Mesenchymal stem cell (in vitro differentiated cells and primary cell): ENCODE measurements around the gene TYRO3.
"Not testable (repeated sequence)": the region's sequence is repeated elsewhere in the genome, so short reads cannot be mapped to it uniquely, and the experiment has no call there.

ENCODE experiments used
- DNase-seq: peaks from one replicate; pipeline ENCODE4 v3.0.0-alpha.2; 2013
- H2AFZ ChIP-seq: one replicate; pipeline ENCODE4 v1.6.1; 2013; ENCODE audit warnings: low read depth, mild to moderate bottlenecking, control low read depth, inconsistent platforms, low read length, moderate library complexity
- H2AK5ac ChIP-seq: 2 replicates; pipeline ENCODE4 v1.6.1; 2013; ENCODE audit warnings: low read length, moderate library complexity, mild to moderate bottlenecking, inconsistent platforms; ENCODE audit not compliant: severe bottlenecking
- H2BK120ac ChIP-seq: one replicate; pipeline ENCODE4 v1.6.1; 2013; ENCODE audit warnings: low read depth, mild to moderate bottlenecking, inconsistent platforms, low read length, moderate library complexity
- H2BK12ac ChIP-seq, 2 experiments: one replicate each; pipeline ENCODE4 v1.6.1; 2013; ENCODE audit warnings: inconsistent platforms in 2 of 2, low read length in 2 of 2, mild to moderate bottlenecking in 2 of 2, moderate library complexity in 2 of 2, control low read depth in 1 of 2
- H2BK15ac ChIP-seq: one replicate; pipeline ENCODE4 v1.6.1; 2013; ENCODE audit warnings: mild to moderate bottlenecking, low read depth, inconsistent platforms; ENCODE audit not compliant: poor library complexity, severe bottlenecking
- H2BK5ac ChIP-seq: 2 replicates; pipeline ENCODE4 v1.6.1; 2013; ENCODE audit warnings: low read depth, mild to moderate bottlenecking, low read length, control low read depth, inconsistent platforms; ENCODE audit not compliant: poor library complexity, severe bottlenecking
- H3K14ac ChIP-seq, 2 experiments: one replicate each; pipeline ENCODE4 v1.6.1; 2013; ENCODE audit warnings: inconsistent platforms in 2 of 2, low read length in 2 of 2, control low read depth in 1 of 2, mild to moderate bottlenecking in 1 of 2, moderate library complexity in 1 of 2
- H3K18ac ChIP-seq, 2 experiments: one replicate each; pipeline ENCODE4 v1.6.1; 2013; ENCODE audit warnings: inconsistent platforms in 2 of 2, low read length in 2 of 2, control low read depth in 1 of 2, low read depth in 1 of 2, mild to moderate bottlenecking in 1 of 2
- H3K23ac ChIP-seq, 2 experiments: one replicate each; pipeline ENCODE4 v1.6.1; 2013; ENCODE audit warnings: inconsistent platforms in 2 of 2, low read length in 2 of 2, mild to moderate bottlenecking in 2 of 2, moderate library complexity in 2 of 2, control low read depth in 1 of 2
- H3K27ac ChIP-seq: 2 replicates; pipeline ENCODE4 v1.5.1; 2013; ENCODE audit warnings: mild to moderate bottlenecking, moderate library complexity, low read length, control low read depth, inconsistent platforms; ENCODE audit not compliant: poor library complexity, severe bottlenecking
- H3K27me3 ChIP-seq, 2 experiments: 2 replicates each; pipeline versions ENCODE4 v1.6.1 to v1.7.0; 2013; ENCODE audit warnings: low read length in 2 of 2, mild to moderate bottlenecking in 2 of 2, moderate library complexity in 2 of 2, control low read depth in 1 of 2, inconsistent platforms in 1 of 2; ENCODE audit not compliant: control insufficient read depth in 1 of 2, insufficient read depth in 1 of 2
- H3K36me3 ChIP-seq, 2 experiments: 2 replicates each; pipeline versions ENCODE4 v1.6.1 to v1.7.0; 2013; ENCODE audit warnings: low read length in 2 of 2, control low read depth in 1 of 2, inconsistent platforms in 1 of 2, low read depth in 1 of 2, mild to moderate bottlenecking in 1 of 2; ENCODE audit not compliant: insufficient read depth in 2 of 2, control insufficient read depth in 1 of 2
- H3K4ac ChIP-seq, 2 experiments: one replicate each; pipeline ENCODE4 v1.6.1; 2013; ENCODE audit warnings: inconsistent platforms in 2 of 2, low read length in 2 of 2, mild to moderate bottlenecking in 2 of 2, moderate library complexity in 2 of 2, control low read depth in 1 of 2, low read depth in 1 of 2
- H3K4me1 ChIP-seq: 2 replicates; pipeline ENCODE4 v1.6.1; 2013; ENCODE audit warnings: low read depth, low read length, control low read depth; ENCODE audit not compliant: control insufficient read depth, insufficient read depth
- H3K4me2 ChIP-seq: 2 replicates; pipeline ENCODE4 v1.6.1; 2013; ENCODE audit warnings: low read length, mild to moderate bottlenecking, inconsistent platforms; ENCODE audit not compliant: poor library complexity, severe bottlenecking
- H3K4me3 ChIP-seq, 2 experiments: 2 replicates each; pipeline versions ENCODE4 v1.5.1 to v1.7.0; 2013; ENCODE audit warnings: low read length in 2 of 2, mild to moderate bottlenecking in 2 of 2, control low read depth in 1 of 2, low read depth in 1 of 2; ENCODE audit not compliant: insufficient read depth in 1 of 2
- H3K79me1 ChIP-seq: replicated peaks from 2 replicates; pipeline ENCODE4 v1.6.1; 2013; ENCODE audit warnings: mild to moderate bottlenecking, control low read depth, low read length, inconsistent platforms; ENCODE audit not compliant: poor library complexity, severe bottlenecking
- H3K9ac ChIP-seq: 2 replicates; pipeline ENCODE4 v1.7.0; 2013; ENCODE audit warnings: mild to moderate bottlenecking, low read length, moderate library complexity
- H3K9me3 ChIP-seq: 2 replicates; pipeline ENCODE4 v1.7.0; 2013; ENCODE audit warnings: mild to moderate bottlenecking, low read length; ENCODE audit not compliant: control insufficient read depth
- H4K8ac ChIP-seq: one replicate; pipeline ENCODE4 v1.6.1; 2013; ENCODE audit warnings: inconsistent platforms, mild to moderate bottlenecking, low read length, moderate library complexity
- H4K91ac ChIP-seq: one replicate; pipeline ENCODE4 v1.6.1; 2013; ENCODE audit warnings: mild to moderate bottlenecking, low read length, inconsistent platforms
- WGBS: methylation state at CpG from one replicate; pipeline ENCODE4 v1.1.7; 2013; ENCODE audit warnings: mixed read lengths; 5-methylcytosine and 5-hydroxymethylcytosine counted together

The TYRO3 gene

DNA sequence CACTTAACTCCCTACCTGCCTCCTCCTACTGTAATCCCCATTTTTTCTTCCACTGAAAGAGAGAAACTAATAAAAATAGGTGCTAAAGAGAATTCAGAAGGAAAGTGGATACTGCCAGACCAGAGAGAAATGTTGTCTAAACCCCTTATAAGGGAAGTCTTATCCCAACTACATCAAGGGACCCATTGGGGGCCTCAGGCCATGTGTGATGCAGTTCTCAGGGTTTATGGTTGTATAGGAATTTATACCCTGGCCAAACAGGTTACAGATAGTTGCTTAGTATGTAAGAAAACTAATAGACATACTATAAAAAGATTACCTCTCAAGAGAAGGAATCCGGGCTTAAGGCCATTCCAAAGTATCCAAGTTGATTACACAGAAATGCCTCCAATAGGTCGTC, 30.6 kb downstream of the TYRO3 start:
- not testable (repeated sequence) for H2BK120ac ChIP-seq, H2BK15ac ChIP-seq, H3K27ac ChIP-seq, DNase-seq, H3K4ac ChIP-seq, H3K9ac ChIP-seq, H2AFZ ChIP-seq, H3K14ac ChIP-seq, H2AK5ac ChIP-seq, H3K4me2 ChIP-seq, H3K23ac ChIP-seq, H2BK5ac ChIP-seq, H3K4me1 ChIP-seq, H3K9me3 ChIP-seq, H3K36me3 ChIP-seq, H3K79me1 ChIP-seq, H3K4me3 ChIP-seq, H4K91ac ChIP-seq, H3K18ac ChIP-seq, H4K8ac ChIP-seq, H2BK12ac ChIP-seq
- WGBS = 71% methylated on average over 2 of the region's 2 CpGs
- H3K27me3 ChIP-seq = peaks cover 9 to 18% of the 10 kb centered on the region in 2 experiments

DNA sequence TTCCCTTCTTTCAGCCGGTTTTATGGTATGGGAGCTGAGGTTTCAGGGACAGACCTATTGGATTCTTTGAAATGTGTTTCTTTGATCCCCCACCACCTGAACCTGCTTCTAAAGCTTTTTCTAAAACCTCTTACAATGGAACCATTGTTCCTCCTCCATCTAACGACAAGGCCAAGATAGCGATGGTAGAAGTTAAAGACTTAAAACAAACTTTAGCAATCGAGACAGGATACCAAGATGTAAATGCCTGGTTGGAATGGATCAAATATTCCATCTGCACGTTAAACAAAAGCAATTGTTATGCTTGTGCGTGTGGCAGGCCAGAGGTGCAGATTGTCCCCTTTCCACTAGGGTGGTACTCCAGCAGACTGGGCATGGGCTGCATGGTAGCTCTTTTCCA, 32.2 kb downstream of the TYRO3 start:
- DNase-seq = not testable (repeated sequence)

DNA sequence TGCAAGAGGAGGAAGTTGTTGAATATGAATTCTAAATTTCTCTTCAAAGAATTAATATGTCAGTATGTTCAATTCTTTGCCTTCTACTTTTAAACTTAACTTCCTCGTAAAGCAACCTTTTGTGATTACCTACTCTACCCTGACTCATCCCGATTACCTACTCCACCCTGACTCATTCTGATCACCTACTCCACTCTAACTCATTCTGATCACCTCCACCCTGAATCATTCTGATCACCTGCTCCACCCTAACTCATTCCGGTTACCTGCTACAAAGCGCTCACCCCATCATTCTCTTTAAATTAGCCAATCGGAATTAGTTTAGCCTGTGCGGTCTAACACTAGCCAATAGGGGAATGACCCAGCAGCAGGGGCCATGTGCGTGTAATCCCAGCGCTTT, 33.7 kb downstream of the TYRO3 start:
- WGBS = 94% methylated on average over 8 of the region's 8 CpGs
- H3K27ac ChIP-seq, H3K79me1 ChIP-seq, H3K18ac ChIP-seq, H4K91ac ChIP-seq, H3K14ac ChIP-seq, H2BK5ac ChIP-seq, H3K36me3 ChIP-seq, H3K4ac ChIP-seq, H3K23ac ChIP-seq, H4K8ac ChIP-seq, H2AK5ac ChIP-seq, H2BK120ac ChIP-seq, H3K4me2 ChIP-seq, H3K4me1 ChIP-seq, H3K4me3 ChIP-seq, H2BK12ac ChIP-seq, DNase-seq, H3K9me3 ChIP-seq, H2AFZ ChIP-seq, H3K9ac ChIP-seq, H2BK15ac ChIP-seq: not testable (repeated sequence)
- peaks cover 12 to 18% of the 10 kb centered on the region in 2 experiments for H3K27me3 ChIP-seq

More for the DNA sequence above, 32.2 kb downstream of the TYRO3 start:
- H3K14ac ChIP-seq, H4K91ac ChIP-seq, H2BK5ac ChIP-seq, H2AK5ac ChIP-seq, H3K18ac ChIP-seq, H2AFZ ChIP-seq, H2BK120ac ChIP-seq, H3K4me3 ChIP-seq, H3K4me1 ChIP-seq, H2BK12ac ChIP-seq, H3K27ac ChIP-seq, H2BK15ac ChIP-seq, H3K9ac ChIP-seq, H3K79me1 ChIP-seq, H3K23ac ChIP-seq, H3K4ac ChIP-seq, H4K8ac ChIP-seq, H3K4me2 ChIP-seq, H3K9me3 ChIP-seq, H3K36me3 ChIP-seq: not testable (repeated sequence)
- H3K27me3 ChIP-seq = peaks cover 9 to 18% of the 10 kb centered on the region in 2 experiments
- WGBS = 91% methylated on average over 6 of the region's 6 CpGs

DNA sequence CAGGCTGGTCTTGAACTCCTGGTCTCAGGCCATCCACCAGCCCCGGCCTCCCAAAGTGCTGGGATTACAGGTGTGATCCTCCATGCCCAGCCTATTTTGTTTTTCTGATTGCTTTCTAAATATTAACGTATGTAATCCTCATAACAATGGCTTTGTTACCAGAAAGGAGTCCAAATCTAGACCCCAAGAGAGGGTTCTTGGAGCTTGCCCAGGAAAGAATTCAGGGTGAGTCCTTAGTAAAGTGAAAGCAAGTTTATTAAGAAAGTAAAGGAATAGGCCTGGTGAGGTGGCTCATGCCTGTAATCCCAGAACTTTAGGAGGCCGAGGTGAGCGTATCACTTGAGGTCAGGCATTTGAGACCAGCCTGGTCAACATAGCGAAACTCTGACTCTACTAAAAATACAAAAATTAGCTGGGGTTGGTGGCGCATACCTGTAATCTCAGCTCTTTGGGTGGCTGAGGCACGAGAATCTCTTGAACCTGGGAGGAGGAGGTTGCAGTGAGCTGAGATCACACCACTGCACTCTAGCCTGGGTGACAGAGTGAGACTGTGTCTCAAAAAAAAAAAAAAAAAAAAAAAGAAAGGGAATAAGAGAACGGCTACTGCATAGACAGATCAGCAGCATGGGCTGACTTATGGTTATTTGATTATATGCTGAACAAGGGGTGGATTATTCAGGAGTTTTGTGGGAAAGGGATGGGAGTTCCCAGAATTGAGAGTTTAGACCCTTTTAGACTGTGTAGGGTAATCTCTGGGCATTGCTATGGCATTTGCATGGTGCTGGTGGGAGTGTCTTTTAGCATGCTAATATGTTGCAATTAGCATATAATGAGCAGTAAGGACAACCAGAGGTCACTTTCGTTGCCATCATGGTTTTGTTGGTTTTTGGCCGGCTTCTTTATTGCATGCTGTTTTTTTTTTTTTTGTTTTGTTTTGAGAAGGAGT, 36.1 kb downstream of the TYRO3 start:
- no peak overlapping the region for H3K9ac ChIP-seq
- no peak overlapping the region for H4K8ac ChIP-seq
- no peak overlapping the region for H2BK120ac ChIP-seq
- H3K9me3 ChIP-seq = no peaks in the 10 kb centered on the region
- no peak overlapping the region for H3K23ac ChIP-seq
- no peak overlapping the region for H2BK5ac ChIP-seq
- no peak overlapping the region for H3K4ac ChIP-seq
- H2AFZ ChIP-seq = no peak overlapping the region
- H3K18ac ChIP-seq = no peak overlapping the region
- WGBS = 80% methylated on average over 9 of the region's 10 CpGs
- H3K79me1 ChIP-seq = no peaks in the 10 kb centered on the region
- H3K27ac ChIP-seq = no peak overlapping the region
- peaks cover 12 to 27% of the 10 kb centered on the region in 2 experiments for H3K27me3 ChIP-seq
- H3K4me3 ChIP-seq = no peak overlapping the region
- no peak overlapping the region for H3K14ac ChIP-seq
- no peak overlapping the region for H4K91ac ChIP-seq
- no peak overlapping the region for H3K4me2 ChIP-seq
- no peak overlapping the region for H2BK12ac ChIP-seq
- DNase-seq = no peak
- no peaks in the 10 kb centered on the region for H3K36me3 ChIP-seq
- no peaks in the 10 kb centered on the region for H3K4me1 ChIP-seq
- H2BK15ac ChIP-seq = no peak overlapping the region
- no peak overlapping the region for H2AK5ac ChIP-seq
